ENCODE measurements around the gene SARS1. TPM values are rescaled to one million over a fixed set of nuclear protein-coding genes. Genes with fewer than 3 reads are reported as not detected.

Gene SARS1
- total RNA-seq, 1 donor from 2014 or later, result 364 TPM

- H3K27ac Mint-ChIP-seq (ENCODE audit: unreplicated experiment), result no peak overlapping the region
Measured at GRCh38 chr1:109262231-109263055, 48.7 kb downstream of the SARS1 start.

GRCh38 chr1:109263234-109263596 lies 49.5 kb downstream of the SARS1 start:
- H3K27me3 Mint-ChIP-seq (ENCODE audit: unreplicated experiment), result no peaks in the 10 kb centered on the region
- TF ChIP-seq CTCF (IDR thresholded peaks at IDR 0.05), result no peak
- H3K9me3 Mint-ChIP-seq (ENCODE audit: unreplicated experiment), result no peaks in the 10 kb centered on the region
- no peak for DNase-seq (ENCODE audit: extremely low spot score, unreplicated experiment)
- H3K4me3 Mint-ChIP-seq (ENCODE audit: unreplicated experiment), result no peak overlapping the region
- peaks cover 6% of the 10 kb centered on the region for H3K36me3 Mint-ChIP-seq (ENCODE audit: unreplicated experiment)
- no peak overlapping the region for H3K27ac Mint-ChIP-seq (ENCODE audit: unreplicated experiment)
- H3K4me1 Mint-ChIP-seq (ENCODE audit: unreplicated experiment), result peaks cover 5% of the 10 kb centered on the region

More at GRCh38 chr1:109262231-109263055, 48.7 kb downstream of the SARS1 start:
- Mint-ChIP-seq H3K4me1 (ENCODE audit: unreplicated experiment) (peaks cover 5% of the 10 kb centered on the region), H3K4me3 (ENCODE audit: unreplicated experiment) (no peak overlapping the region), H3K9me3 (ENCODE audit: unreplicated experiment) (no peaks in the 10 kb centered on the region), H3K36me3 (ENCODE audit: unreplicated experiment) (peaks cover 4% of the 10 kb centered on the region), H3K27me3 (ENCODE audit: unreplicated experiment) (no peaks in the 10 kb centered on the region)
- TF ChIP-seq CTCF (IDR thresholded peaks at IDR 0.05), result no peak
- DNase-seq (ENCODE audit: extremely low spot score, unreplicated experiment), result no peak

DNA sequence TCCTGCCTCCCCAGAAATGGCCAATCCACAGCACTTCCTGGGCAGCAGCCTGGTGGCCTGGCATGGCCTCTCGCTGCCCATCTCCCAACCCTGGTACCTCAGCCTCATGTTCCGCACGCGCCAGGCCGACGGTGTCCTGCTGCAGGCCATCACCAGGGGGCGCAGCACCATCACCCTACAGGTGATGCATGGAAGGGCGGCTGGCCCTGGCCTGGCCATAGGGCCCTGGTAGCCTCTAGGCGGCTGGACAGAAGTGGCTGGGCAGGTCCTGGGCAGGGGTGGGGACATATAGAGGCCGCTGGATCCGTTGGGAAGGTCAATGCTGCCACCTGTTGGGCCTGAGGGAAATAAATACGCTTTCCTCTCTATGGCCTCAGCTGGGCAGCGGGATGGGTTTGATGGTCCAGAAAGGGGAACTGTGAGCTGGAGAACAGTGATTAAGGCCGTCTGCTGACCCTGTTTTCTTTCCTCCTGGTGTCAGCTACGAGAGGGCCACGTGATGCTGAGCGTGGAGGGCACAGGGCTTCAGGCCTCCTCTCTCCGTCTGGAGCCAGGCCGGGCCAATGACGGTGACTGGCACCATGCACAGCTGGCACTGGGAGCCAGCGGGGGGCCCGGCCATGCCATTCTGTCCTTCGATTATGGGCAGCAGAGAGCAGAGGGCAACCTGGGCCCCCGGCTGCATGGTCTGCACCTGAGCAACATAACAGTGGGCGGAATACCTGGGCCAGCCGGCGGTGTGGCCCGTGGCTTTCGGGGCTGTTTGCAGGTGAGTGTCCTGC lies 50.1 kb downstream of the SARS1 start:
- no peaks in the 10 kb centered on the region for H3K27me3 Mint-ChIP-seq (ENCODE audit: unreplicated experiment)
- H3K4me1 Mint-ChIP-seq (ENCODE audit: unreplicated experiment), result peaks cover 5% of the 10 kb centered on the region
- DNase-seq (ENCODE audit: extremely low spot score, unreplicated experiment), result peak; percentile 94
- H3K36me3 Mint-ChIP-seq (ENCODE audit: unreplicated experiment), result peaks cover 7% of the 10 kb centered on the region
- H3K9me3 Mint-ChIP-seq (ENCODE audit: unreplicated experiment), result no peaks in the 10 kb centered on the region
- H3K4me3 Mint-ChIP-seq (ENCODE audit: unreplicated experiment), result no peak overlapping the region
- TF ChIP-seq CTCF (IDR thresholded peaks at IDR 0.05), result peak; percentile 98
- H3K27ac Mint-ChIP-seq (ENCODE audit: unreplicated experiment), result no peak overlapping the region

GRCh38 chr1:109264379-109264755 lies 50.6 kb downstream of the SARS1 start:
- Mint-ChIP-seq H3K36me3 (ENCODE audit: unreplicated experiment) (peaks cover 7% of the 10 kb centered on the region), H3K9me3 (ENCODE audit: unreplicated experiment) (no peaks in the 10 kb centered on the region), H3K4me1 (ENCODE audit: unreplicated experiment) (peaks cover 5% of the 10 kb centered on the region), H3K27me3 (ENCODE audit: unreplicated experiment) (no peaks in the 10 kb centered on the region), H3K4me3 (ENCODE audit: unreplicated experiment) (no peak overlapping the region), H3K27ac (ENCODE audit: unreplicated experiment) (no peak overlapping the region)
- no peak for DNase-seq (ENCODE audit: extremely low spot score, unreplicated experiment)
- TF ChIP-seq CTCF (IDR thresholded peaks at IDR 0.05), result no peak

DNA sequence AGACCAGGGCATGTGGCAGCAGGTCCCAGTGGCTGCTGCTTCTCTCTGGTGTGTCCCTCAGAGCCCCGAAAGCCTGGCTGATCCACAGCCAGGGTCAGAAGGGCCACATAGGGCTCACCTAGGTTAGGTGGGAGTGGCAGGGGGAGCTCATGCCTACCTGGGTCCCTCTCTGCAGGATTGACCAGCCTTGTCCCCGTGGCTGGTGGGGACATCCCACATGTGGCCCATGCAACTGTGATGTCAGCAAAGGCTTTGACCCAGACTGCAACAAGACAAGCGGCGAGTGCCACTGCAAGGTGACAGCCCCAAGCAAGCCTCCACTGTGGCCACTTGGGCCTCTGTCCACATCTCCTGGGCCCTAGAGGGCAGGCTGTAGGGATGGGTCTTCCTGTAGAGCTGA lies 51.3 kb downstream of the SARS1 start:
- Mint-ChIP-seq H3K36me3 (ENCODE audit: unreplicated experiment) (peaks cover 8% of the 10 kb centered on the region), H3K9me3 (ENCODE audit: unreplicated experiment) (no peaks in the 10 kb centered on the region), H3K4me1 (ENCODE audit: unreplicated experiment) (peaks cover 5% of the 10 kb centered on the region), H3K4me3 (ENCODE audit: unreplicated experiment) (no peak overlapping the region), H3K27me3 (ENCODE audit: unreplicated experiment) (no peaks in the 10 kb centered on the region), H3K27ac (ENCODE audit: unreplicated experiment) (no peak overlapping the region)
- no peak for TF ChIP-seq CTCF (IDR thresholded peaks at IDR 0.05)
- no peak for DNase-seq (ENCODE audit: extremely low spot score, unreplicated experiment)

Data from osteocyte (in vitro differentiated cells).